Kidney (tissue), 14 donors: ENCODE measurements around the gene RPL36. TPM values are rescaled to one million over a fixed set of nuclear protein-coding genes. Genes with fewer than 3 reads are reported as not detected.
"Not testable (repeated sequence)": the region's sequence is repeated elsewhere in the genome, so short reads cannot be mapped to it uniquely, and the experiment has no call there.

Experiments used
- DNase-seq, 5 donors: peaks; one replicate each; pipeline ENCODE4 v3.0.0-alpha.2; 2013 to 2020
- FAIRE-seq: peaks from 2 replicates; lab custom pipeline; 2012; peaks lifted over from hg19 to GRCh38; lab: Jason Lieb, UNC
- H3K27ac ChIP-seq, 2 donors: one replicate each; pipeline ENCODE4 v1.7.0; 2013; ENCODE audit warnings: low read depth in 2 of 2, low read length in 2 of 2, inconsistent platforms in 1 of 2
- H3K27me3 ChIP-seq: one replicate; pipeline ENCODE4 v1.7.1; 2013; ENCODE audit warnings: low read length, inconsistent platforms; ENCODE audit not compliant: control insufficient read depth, insufficient read depth
- H3K36me3 ChIP-seq, 3 donors: one replicate each; pipeline versions ENCODE4 v1.7.0 to v1.7.1; 2013; ENCODE audit warnings: low read length in 3 of 3, control low read depth in 1 of 3, inconsistent platforms in 1 of 3; ENCODE audit not compliant: insufficient read depth in 3 of 3, control insufficient read depth in 2 of 3
- H3K4me1 ChIP-seq, 3 donors: one replicate each; pipeline versions ENCODE4 v1.7.0 to v1.7.1; 2013; ENCODE audit warnings: low read length in 3 of 3, inconsistent platforms in 1 of 3, low read depth in 1 of 3; ENCODE audit not compliant: control insufficient read depth in 2 of 3, insufficient read depth in 2 of 3
- H3K4me3 ChIP-seq, 3 donors: one replicate each; pipeline versions ENCODE4 v1.7.0 to v1.8.1; 2013; ENCODE audit warnings: low read length in 3 of 3, control low read depth in 1 of 3, inconsistent platforms in 1 of 3
- H3K9ac ChIP-seq, 3 donors: one replicate each; pipeline versions ENCODE4 v1.7.0 to v1.7.1; 2013; ENCODE audit warnings: low read length in 3 of 3, control low read depth in 1 of 3, inconsistent platforms in 1 of 3
- H3K9me3 ChIP-seq, 3 donors: one replicate each; pipeline versions ENCODE4 v1.7.0 to v1.7.1; 2013; ENCODE audit warnings: low read length in 3 of 3, control low read depth in 1 of 3, inconsistent platforms in 1 of 3; ENCODE audit not compliant: control insufficient read depth in 2 of 3, insufficient read depth in 1 of 3
- intact Hi-C: fragments of 100-400 bp; cut with DNase I; formaldehyde crosslinking; loops from one replicate; pipeline ENCODE4 v1.11.1; 2022
- polyA plus RNA-seq: library from polyadenylated mRNA; stranded (reverse); fragments of 350-450 nt; fragmentation: Illumina TruSeq; extraction: RNeasy Lipid Tissue Mini Kit (QIAGEN cat#74804); gene quantifications from one replicate; pipeline ENCODE4 v1.2.3, GENCODE V29; 2014; ENCODE audit warnings: low read depth, low replicate concordance; ENCODE audit not compliant: insufficient read depth
- total RNA-seq: library from RNA; stranded (reverse); fragmentation: NEBNext Ultra II Directional; extraction: Animal tissue kit (Norgen Biotek cat#: 25700); gene quantifications from one replicate; pipeline ENCODE4 v1.2.1, GENCODE V29; 2021
- TF ChIP-seq, protein P1 (sequence below): IDR thresholded peaks from 3 replicates; pipeline ENCODE4 v1.5.1; 2012; ENCODE audit warnings: mild to moderate bottlenecking, moderate library complexity, borderline replicate concordance; ENCODE audit not compliant: insufficient read depth; ENCODE audit errors: extremely low read depth
- donor health status: control.
- donor health status: control.
- donor health status: control.
- donor health status: control.
- donor health status: control.
- donor health status: DM: yes; HTN: yes; CAD: no.
- donor health status: Normal renal cell carcinoma (clear cell type).

RPL36 gene
- total and polyA plus RNA-seq, 2 donors from 2014 or later, result 564 to 1,593 TPM

DNA sequence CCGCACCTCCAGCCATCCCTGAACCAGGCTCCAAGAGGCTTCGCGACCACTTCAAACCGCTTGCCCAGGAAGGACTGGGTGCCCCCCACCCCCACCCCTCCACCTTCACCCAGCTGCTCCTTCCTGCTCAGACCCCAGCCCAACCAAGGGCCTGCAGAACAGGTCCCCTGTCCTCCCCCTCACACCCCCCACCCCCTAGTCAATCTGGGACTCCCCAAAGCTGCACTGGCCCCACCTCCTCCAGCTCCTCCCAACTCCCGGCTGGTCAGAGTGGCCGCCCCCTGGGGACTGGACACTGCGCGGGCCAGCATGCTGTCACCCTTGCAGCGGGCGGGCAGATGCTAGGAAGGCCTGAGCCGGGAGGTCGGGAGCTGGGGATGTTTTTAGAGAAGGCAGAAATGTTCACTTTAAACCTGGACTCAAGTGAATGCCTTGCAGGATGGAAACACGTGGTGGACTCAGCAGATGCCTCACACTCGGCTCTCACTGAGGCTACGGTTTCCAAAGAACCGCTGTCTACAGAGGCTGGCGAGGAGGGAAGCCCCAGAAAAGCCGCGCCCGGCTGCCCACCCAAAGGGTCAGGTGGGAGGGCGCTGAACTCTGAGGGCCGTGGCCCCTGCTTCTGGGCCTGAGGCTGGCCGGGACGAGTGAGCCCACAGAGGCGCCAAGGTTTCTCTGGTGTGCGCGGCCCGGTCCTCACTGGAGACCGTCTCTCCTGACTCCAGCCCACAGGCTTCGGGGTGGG, 8.0 kb downstream of the RPL36 start:
- intact Hi-C loops, result no loop called here
- Histone ChIP-seq H3K27me3 (no peaks in the 10 kb centered on the region), H3K9ac (no peak overlapping the region), H3K4me1 (no peaks in the 10 kb centered on the region), H3K36me3 (peaks cover 0 to 16% (median 8%) of the 10 kb centered on the region in 3 donors), H3K4me3 (no peak overlapping the region), H3K27ac (no peak overlapping the region), H3K9me3 (no peaks in the 10 kb centered on the region)
- DNase-seq, result peak in 1 of 5 donors; percentile 47
- TF ChIP-seq, protein P1, sequence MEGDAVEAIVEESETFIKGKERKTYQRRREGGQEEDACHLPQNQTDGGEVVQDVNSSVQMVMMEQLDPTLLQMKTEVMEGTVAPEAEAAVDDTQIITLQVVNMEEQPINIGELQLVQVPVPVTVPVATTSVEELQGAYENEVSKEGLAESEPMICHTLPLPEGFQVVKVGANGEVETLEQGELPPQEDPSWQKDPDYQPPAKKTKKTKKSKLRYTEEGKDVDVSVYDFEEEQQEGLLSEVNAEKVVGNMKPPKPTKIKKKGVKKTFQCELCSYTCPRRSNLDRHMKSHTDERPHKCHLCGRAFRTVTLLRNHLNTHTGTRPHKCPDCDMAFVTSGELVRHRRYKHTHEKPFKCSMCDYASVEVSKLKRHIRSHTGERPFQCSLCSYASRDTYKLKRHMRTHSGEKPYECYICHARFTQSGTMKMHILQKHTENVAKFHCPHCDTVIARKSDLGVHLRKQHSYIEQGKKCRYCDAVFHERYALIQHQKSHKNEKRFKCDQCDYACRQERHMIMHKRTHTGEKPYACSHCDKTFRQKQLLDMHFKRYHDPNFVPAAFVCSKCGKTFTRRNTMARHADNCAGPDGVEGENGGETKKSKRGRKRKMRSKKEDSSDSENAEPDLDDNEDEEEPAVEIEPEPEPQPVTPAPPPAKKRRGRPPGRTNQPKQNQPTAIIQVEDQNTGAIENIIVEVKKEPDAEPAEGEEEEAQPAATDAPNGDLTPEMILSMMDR, result no peak
- FAIRE-seq, result no peak

DNA sequence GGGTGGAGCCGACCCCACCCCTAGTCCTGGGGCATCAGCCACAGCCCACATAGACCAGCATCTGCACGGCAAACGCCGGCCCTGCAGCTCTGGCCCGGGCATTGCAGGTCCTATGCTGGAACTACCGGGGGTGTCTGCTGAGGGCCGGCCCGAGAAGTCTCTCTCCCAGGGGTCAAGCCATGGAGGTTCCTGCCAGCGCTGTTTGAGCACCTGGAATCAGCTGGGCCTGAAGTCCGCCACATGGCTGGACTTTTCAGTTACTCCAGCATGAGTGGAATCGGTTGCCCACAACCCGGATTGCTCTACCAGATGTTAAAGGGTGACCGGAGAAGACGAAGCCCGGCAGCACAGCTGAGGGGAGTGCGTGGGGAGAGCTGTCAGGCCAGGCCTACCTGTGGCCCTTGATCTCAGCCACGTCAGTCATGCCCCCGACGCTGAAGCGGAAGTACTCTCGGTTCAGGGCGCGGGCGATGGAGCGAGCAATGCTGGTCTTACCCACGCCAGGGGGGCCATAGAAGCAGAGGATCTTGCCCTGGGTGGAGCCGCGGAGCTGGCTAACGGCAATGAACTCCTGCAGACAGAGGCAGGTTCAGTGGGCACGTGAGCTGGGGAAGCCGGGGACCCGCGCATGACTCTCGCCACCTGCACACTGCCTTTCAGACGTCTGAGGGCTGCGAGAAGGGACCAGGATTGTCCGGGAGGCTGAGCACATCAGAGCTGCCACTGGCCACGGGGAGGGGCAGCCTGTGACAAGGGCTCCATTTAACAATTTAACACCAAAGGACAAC, 8.7 kb downstream of the RPL36 start:
- H3K4me3 ChIP-seq, result no peak overlapping the region
- TF ChIP-seq, protein P1, result no peak
- peaks cover 0 to 14% (median 9%) of the 10 kb centered on the region in 3 donors for H3K36me3 ChIP-seq
- no peaks in the 10 kb centered on the region for H3K9me3 ChIP-seq
- no peaks in the 10 kb centered on the region for H3K4me1 ChIP-seq
- H3K27me3 ChIP-seq, result no peaks in the 10 kb centered on the region
- DNase-seq, result peak in 1 of 5 donors; percentile 40
- intact Hi-C loops, result no loop called here
- no peak overlapping the region for H3K27ac ChIP-seq
- no peak overlapping the region for H3K9ac ChIP-seq
- FAIRE-seq, result no peak

DNA sequence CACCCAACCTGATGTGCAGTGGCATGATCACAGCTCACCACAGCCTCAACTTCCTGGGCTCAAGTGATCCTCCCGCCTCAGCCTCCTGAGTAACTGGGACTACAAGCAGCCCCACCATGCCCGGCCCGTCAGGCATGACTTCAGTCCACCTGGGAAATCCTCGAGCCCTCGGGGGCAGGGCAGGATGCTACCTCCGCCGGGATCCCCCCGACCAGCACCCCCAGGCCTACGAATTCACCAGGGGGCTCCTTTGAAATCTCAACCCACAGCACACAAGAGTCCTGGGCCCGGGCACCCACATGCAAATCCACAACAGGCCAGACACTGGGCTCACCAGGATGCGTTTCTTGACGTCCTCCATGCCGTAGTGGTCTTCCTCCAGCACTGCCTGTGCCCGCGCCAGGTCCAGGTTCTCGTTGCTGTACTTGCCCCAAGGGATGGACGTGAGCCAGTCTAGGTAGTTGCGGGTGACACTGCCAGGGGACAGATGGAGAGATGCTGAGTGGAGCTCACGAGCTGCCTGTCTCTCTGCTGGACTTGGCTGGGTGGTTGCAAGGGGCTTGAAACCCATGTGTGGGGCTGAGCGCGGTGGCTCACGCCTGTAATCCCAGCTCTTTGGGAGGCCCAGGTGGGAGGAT, 10.5 kb downstream of the RPL36 start:
- H3K27ac ChIP-seq, result no peak overlapping the region
- no peaks in the 10 kb centered on the region for H3K4me1 ChIP-seq
- peaks cover 0 to 18% (median 12%) of the 10 kb centered on the region in 3 donors for H3K36me3 ChIP-seq
- intact Hi-C loops, result no loop called here
- TF ChIP-seq, protein P1, result no peak
- H3K9ac ChIP-seq, result no peak overlapping the region
- H3K4me3 ChIP-seq, result no peak overlapping the region
- no peaks in the 10 kb centered on the region for H3K9me3 ChIP-seq
- FAIRE-seq, result no peak
- no peak for DNase-seq
- H3K27me3 ChIP-seq, result no peaks in the 10 kb centered on the region

GRCh38 chr19:5702053-5702410, 11.9 kb downstream of the RPL36 start:
- intact Hi-C loops, H3K27me3 ChIP-seq, H3K9me3 ChIP-seq, FAIRE-seq, H3K27ac ChIP-seq, H3K9ac ChIP-seq, H3K4me3 ChIP-seq, DNase-seq, H3K4me1 ChIP-seq: not testable (repeated sequence)
- H3K36me3 ChIP-seq, result peaks cover 0 to 19% (median 14%) of the 10 kb centered on the region in 3 donors
